ENCODE measurements around the gene NR1H2.

The NR1H2 gene

GRCh38 chr19:50406156-50406820 is 30.0 kb downstream of the NR1H2 start:
- no peak for DNase-seq

GRCh38 chr19:50406829-50407228 is 30.6 kb downstream of the NR1H2 start:
- DNase-seq: no peak

- DNase-seq: no peak
These were observed 33.1 kb downstream of the NR1H2 start for GRCh38 chr19:50409347-50409746.

GRCh38 chr19:50410109-50410508 is 33.9 kb downstream of the NR1H2 start:
- no peak for DNase-seq

GRCh38 chr19:50412419-50412818 is 36.2 kb downstream of the NR1H2 start:
- no peak for DNase-seq

GRCh38 chr19:50413096-50413495 is 36.8 kb downstream of the NR1H2 start:
- no peak for DNase-seq

GRCh38 chr19:50413531-50413930 is 37.3 kb downstream of the NR1H2 start:
- DNase-seq: no peak

- DNase-seq: peak; percentile 82
These were observed 38.8 kb downstream of the NR1H2 start for GRCh38 chr19:50414864-50415660.

- no peak for DNase-seq
These were observed 39.4 kb downstream of the NR1H2 start for GRCh38 chr19:50415661-50416033.

- no peak for DNase-seq
These were observed 40.0 kb downstream of the NR1H2 start for GRCh38 chr19:50416034-50416977.

GRCh38 chr19:50417111-50418081 is 41.1 kb downstream of the NR1H2 start:
- no peak for DNase-seq

- DNase-seq: no peak
These were observed 42.1 kb downstream of the NR1H2 start, which contains the start of gene SPIB for GRCh38 chr19:50418176-50419021. Gene SPIB (plus strand): TSS chr19:50418938. CDS start chr19:50418963, 25 bp downstream.

- DNase-seq: no peak
These were observed 42.8 kb downstream of the NR1H2 start for GRCh38 chr19:50419022-50419579.

- DNase-seq: no peak
These were observed 43.4 kb downstream of the NR1H2 start for GRCh38 chr19:50419580-50420035.

- no peak for DNase-seq
These were observed 43.9 kb downstream of the NR1H2 start for GRCh38 chr19:50420127-50420526.

- no peak for DNase-seq
These were observed 44.6 kb downstream of the NR1H2 start for GRCh38 chr19:50420808-50421207.

- DNase-seq: no peak
These were observed 46.4 kb downstream of the NR1H2 start for GRCh38 chr19:50422397-50423278.

GRCh38 chr19:50423279-50424113 is 47.2 kb downstream of the NR1H2 start:
- no peak for DNase-seq

- no peak for DNase-seq
These were observed 49.3 kb downstream of the NR1H2 start for GRCh38 chr19:50425581-50425980.
